ENCODE measurements around the gene FOXP1.

DNA sequence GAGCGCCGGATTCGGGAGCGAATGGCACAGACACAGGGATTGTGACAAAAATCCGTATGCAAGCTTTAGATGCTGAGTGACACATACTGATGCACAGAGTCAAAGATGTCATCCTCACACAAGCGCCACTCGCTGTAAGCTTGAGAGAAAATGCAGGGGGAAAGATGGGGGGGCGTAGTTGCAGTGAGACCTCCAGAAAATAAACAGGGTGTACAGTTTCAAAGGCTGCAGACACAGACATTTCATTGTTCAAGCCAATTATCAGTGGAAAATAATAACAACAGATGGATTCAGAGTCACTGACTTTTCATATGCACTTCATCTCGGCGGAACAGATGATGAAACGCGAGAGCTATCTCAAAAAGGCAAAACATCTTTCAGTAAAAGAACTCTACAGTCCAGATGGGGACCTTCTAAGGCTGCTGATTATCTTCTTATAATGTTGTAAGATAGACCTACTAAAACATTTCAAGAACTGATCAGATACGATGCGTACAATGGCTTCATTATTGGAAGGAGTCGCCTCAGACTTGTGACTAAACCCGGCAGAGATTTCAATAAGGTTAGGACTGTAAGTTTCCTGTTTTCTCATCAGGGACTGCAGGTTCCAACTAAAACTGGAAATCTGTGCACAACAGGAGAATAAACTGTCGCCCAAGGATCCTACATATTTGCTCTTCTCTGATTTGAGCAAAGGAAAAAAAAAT lies 275.4 kb downstream of the FOXP1 start:
- TF ChIP-seq POLR2A (IDR thresholded peaks at IDR 0.05; ENCODE audit: low read depth, low read length), result no peak
- no peak for TF ChIP-seq POLR2AphosphoS5 (IDR thresholded peaks at IDR 0.05; ENCODE audit: low read depth, low read length)
